A204.1 (cell line): ENCODE data around the gene PGC.

Source experiments
- FAIRE-seq: peaks from 2 replicates; lab custom pipeline; 2012; peaks lifted over from hg19 to GRCh38; lab: Jason Lieb, UNC

PGC gene

DNA sequence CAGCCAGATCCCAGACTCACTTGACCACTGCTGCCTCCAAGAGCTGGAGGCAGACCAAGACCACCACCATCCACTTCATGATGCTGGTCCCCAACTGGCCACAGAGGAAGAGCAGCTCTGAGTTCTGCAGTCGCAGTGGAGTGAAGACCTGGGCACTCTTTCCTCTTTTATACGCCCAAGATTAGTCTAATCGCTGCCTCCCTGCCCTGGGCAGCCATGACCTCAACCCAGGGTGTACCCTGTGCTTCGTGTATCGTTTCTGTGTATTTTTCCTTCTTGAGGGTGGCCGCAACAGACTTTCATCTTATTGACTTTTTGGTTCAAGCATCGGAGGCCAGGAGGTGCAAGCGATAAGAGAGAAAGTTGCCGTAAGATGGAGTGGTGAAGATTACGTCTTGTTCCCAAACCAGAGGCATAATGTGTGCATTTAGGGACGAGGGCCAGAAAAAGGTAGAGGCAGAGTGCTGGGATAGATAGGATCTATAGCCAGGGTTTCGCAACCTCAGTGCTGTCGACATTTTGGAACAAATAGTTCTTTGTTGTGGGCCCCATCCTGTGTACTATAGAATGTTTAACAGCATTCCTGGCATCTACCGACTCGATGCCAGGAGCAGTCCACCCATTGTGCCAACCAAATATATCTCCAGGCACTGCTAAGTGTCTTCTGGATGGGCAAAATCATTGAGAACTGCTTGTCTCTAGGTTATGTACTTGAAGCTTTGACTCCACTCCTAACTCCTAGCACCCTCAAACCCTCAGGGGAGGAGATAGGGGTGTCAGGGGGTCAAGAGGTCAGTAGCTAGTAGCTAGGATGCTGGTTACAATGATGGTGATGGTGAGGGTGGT, at the start of gene PGC:
Gene PGC, minus strand, starts transcription at position 142 of the 846 bp plus-strand sequence. Its CDS starts 63 bp downstream, at position 79.
- FAIRE-seq, result no peak

DNA sequence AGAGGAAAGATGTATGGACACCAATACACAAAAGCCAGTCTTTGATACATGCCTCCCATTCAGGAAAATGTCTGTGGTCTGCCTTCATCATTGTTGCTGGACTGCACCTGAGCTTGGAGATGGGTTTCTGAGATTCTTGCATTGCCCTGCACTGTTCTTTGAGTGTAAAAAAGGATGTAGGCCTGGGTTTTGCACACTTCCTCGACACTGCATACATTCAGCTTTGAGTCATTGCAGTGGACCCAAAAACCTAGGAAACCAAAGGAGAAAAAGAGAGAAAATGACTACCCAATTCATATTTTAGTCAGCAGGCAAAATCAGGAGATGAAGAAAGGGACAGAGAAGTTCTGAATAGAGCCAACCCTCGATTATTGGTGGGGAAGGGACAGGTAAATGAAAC, 49.3 kb upstream of the PGC start:
- FAIRE-seq, result no peak

DNA sequence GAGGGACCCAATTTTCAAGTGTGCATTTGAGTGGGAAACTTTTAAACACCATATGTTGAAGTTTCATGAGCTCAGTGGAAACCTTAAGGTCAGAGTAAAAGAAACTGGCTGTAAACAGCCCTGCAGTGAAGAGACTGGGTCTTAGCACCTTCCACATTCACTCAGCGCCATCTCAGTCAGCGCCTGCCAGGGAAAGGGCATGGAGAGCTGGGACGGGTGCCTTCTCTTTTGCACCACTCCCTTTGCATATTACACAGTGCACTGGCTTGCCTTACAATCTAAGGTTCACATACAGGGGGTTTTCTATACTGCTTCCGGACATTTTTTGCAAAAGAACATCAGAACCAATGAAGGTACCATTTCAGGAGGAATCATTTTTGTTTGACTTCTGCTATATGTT, 44.8 kb upstream of the PGC start:
- no peak for FAIRE-seq

DNA sequence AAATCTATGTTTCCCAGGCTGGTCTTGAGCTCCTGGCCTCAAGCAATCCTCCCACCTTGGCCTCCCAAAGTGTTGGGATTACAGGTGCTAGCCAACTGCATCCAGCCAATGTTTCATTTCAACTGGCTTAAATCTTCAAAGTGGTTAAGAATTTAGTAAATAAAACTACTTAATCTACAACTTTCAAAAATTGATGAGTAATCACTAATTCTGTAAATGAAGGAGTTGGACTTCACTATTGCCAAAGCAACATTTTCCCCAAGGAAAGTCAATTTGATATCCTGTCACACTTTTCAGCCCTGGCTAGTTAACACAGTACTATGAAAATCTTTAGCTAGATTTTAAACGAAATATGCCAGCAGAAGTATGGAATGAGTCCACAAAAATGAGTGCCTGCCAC, 44.1 kb upstream of the PGC start:
- FAIRE-seq, result no peak

DNA sequence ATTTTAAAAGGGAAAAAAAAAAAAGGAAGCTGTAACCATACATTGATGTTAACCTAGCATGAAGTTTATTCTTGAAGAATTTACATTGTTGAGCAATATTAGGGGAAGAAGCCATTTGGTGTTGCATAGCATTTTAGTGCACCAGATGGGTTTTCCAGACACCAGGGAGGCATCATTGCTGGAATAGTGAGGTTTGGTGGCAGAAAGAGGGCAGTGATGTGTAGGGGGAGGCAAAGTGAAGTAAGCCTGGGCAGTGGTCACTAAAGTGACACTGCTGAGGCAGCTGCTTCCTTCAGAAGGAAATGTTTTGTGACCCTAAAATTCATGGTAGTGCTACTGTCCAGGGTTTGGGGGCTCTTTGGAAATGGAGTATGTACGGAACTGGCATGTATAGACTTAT, 42.8 kb upstream of the PGC start:
- no peak for FAIRE-seq

DNA sequence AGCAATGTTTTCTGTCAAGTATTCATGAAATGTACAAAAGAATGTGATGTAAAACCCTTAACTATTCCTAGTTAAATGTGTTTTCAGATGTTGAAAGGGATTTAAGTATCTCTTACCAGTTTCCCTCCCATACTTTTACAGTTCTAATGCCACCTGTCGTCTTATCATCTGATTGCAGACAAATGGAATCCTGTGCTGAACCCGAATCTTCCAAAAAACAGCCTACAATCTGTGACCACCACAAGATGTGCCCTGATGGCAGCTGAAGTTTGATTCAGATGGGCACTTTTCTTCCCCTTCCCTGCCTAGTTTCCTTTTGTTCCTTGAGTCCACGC, 42.2 kb upstream of the PGC start:
- FAIRE-seq, result no peak

GRCh38 chr6:41787219-41787917, 40.2 kb upstream of the PGC start, which contains the start of gene TOMM6:
Gene TOMM6 (plus strand): TSS chr6:41787694. CDS start chr6:41787698, 4 bp downstream.
- FAIRE-seq, result peak; percentile 23

GRCh38 chr6:41786451-41787218, 39.4 kb upstream of the PGC start:
- FAIRE-seq, result no peak

DNA sequence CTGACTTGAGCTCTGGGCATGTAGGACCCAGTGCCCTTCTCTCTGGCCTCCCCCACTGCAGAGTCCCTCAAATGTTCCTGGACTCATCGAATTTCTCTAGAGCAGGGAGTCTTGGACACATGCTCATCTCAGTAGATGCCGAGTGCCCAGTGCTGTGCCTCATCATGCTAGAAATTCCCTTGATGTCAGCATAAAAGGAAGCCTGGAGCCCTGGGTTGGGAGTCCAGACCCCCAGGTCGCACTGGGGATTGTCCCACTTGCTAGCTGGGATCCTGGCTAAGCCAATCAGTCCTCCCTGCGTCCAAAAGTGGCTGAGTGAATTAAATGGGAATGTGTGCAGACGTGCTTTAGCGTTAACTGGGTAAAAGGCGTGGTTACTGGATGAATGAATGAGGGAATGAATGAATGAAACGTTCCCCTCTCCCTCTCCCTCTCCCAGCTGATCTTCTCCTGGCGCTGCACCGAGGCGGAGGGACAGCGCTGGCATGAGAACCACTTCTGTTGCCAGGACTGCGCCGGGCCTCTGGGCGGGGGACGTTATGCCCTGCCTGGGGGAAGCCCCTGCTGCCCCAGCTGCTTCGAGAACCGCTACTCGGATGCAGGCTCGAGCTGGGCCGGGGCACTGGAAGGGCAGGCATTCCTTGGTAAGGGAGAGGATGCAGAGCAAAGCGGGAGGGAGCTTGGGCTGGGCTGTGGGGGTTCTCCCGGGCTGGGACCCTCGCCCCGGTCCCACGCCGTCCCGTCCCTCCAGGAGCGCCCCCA, 38.7 kb upstream of the PGC start:
- FAIRE-seq, result no peak

- no peak for FAIRE-seq
Measured at GRCh38 chr6:41785254-41785653, 38.1 kb upstream of the PGC start.

- FAIRE-seq, result no peak
Measured at GRCh38 chr6:41784581-41785171, 37.5 kb upstream of the PGC start.

DNA sequence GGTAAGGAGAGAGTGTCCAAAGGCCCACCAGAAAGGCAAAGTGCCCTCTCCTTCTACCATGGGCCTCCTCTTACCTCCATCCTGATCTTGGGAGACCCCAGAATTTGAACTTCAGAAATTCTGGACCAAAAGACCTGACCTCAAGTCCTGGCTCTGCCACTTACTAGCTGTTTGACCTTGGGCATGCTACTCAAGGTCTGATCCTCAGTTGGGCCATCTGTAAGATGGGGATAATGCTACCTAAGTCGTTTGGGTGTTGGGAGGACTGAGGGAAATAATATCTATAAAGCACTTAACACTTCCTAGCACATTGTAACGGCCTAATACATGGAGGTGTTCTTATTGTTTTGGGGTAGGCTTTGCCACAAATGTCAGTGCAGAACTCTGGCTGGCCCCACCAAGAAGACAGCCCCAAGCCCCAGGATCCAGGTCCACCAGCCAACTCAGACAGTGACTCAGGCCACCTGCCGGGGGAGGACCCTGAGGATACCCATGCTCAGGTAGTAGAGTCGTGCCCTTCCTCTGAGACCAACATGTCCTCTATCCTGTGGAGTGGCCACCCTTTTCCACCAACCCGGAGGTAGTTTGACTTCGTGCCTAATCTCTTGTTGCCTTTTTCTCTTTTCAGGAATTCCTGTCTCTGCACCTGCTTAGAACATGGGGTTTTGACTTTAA, 36.0 kb upstream of the PGC start:
- no peak for FAIRE-seq

DNA sequence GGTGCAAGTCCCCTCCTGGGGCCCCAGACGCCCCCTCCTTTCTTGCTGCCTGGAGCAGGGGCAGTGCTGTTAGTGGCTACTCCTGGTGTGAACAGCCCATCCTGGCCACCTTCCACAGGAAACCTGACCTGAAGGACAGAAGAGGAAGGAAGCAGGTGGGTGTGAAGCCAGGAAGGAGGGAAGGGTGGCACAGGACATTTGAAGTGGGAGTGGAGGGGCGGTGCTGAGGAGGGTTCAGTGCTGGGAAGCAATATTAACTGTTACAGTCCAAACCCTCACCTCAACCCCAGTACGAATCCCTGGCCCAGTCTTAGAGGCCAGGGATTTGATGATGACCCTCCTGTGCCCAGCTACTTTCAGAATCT, 34.2 kb upstream of the PGC start:
- no peak for FAIRE-seq

DNA sequence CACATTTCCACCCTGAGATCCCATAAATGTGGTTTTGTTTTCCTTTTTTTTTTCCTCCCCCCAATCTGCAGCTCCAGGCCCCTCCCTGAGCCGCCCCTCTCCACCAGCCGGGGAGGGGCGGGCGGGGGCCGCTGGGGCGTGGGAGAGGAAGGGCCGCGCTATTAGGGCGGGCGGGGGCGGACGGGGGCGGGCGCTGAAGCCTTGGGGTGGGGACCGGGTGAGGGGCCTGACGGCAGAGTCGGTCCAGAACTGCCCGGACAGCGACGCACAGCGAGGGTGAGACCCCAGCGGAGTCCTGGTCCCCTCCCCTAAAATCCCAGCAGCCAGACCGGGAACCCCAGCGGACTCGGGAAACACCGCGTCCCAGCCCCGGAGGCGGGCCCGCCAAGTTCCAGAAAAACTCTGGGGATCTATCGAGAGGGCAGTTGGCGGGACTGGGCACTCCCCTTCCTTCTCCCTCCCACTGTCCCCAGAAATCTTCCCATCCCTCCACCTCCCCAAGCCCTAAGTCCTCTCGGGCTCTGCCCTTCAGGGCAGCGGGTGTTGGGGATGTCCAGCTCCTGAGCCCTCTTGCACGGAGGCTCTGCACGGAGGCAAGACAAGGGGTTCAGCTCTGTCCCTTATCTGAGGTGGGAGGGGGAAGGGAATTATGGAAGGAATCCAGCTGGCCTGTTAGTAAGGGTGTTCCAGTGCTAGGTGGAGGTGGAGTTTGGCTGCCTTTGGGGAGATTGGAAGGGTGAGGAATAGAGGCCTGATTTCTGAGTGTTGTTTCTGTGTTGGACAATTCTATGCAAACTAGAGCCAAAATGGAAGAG, 33.6 kb upstream of the PGC start, which contains the start of gene PRICKLE4:
Gene PRICKLE4, plus strand, starts transcription at position 232 of the 815 bp plus-strand sequence. CDS start 2,692 bp downstream, outside the sequence.
- FAIRE-seq, result no peak

GRCh38 chr6:41779788-41780550, 32.8 kb upstream of the PGC start, which contains the start of gene FRS3:
Gene FRS3 (minus strand): TSS chr6:41779900. CDS start chr6:41776987, 2,913 bp downstream.
- no peak for FAIRE-seq

GRCh38 chr6:41779336-41779735, 32.1 kb upstream of the PGC start:
- FAIRE-seq, result no peak

DNA sequence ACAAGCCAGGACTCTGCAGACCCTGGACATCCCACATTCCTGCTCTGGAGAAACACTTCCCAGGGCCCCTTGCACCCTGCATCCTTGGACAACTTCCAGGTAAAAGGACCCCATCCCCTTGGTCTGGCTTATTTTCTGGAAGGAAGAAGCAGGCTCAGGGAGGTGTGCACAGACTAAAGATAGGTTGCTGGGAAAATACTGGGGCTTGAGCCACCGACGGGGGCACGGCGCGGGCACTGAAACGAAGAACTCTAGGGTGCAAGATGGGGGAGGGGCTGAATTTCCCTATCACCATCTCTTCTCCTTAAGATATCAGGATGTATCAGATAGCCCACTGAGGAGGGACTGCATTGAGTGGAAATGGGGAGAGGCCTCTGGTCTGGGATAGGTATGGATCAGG, 31.7 kb upstream of the PGC start:
- no peak for FAIRE-seq

DNA sequence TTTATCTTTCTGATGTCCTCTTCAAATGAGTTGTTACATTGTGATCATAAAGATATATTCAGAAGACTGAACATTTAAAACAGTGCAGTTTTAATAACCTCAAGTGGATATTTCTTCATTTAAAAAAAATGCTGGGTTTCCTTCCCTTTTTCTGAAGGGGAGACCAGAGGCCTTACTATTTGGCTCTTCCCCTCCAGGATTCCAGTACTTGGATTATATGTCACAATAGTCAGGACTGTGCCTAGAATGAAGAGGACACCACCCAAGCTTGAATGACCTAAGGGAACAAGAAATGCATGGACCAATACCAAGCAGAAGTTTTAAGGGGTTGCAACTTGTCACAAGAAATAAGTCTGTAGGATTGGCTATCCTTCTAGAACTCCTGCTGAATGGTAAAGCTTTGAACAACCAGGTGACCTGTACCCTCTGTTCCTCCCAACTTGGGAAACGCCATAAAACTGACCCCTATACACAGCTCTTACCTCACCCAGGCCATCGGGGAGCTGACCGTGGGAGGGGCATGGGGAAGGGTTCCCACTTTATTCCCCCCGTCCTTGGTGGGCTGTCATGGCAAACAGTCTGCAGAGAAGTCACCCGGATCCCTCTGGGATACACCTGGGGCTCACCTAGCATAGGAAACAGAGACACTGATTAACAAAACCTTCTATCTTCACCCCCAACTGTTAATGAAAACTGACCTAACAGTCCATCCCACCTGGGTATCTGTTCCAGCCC, 30.5 kb upstream of the PGC start:
- no peak for FAIRE-seq
